Panc1 (cell line): ENCODE measurements around the gene MIPEP. TPM values are rescaled to one million over a fixed set of nuclear protein-coding genes. Genes with fewer than 3 reads are reported as not detected.

Experiments used
- ATAC-seq: fragments of 200-7000 bp; cut with Tn5 transposase; 2 replicates; pipeline ENCODE4 v1.9.1; 2020; ENCODE audit warnings: mild to moderate bottlenecking, moderate library complexity
- BruUV-seq: library from RNA; stranded (reverse); fragments of 400-500 nt; replicated peaks from 2 replicates; lab custom pipeline; 2021; lab: Mats Ljungman, UMichigan
- CTCF ChIA-PET: fragments of 300-600 bp; sonication (Branson Sonifier 250); formaldehyde crosslinking; loops from one replicate; lab custom pipeline; 2022; ENCODE audit warnings: antibody characterized with exemption; lab: Charles Lee
- POLR2A ChIA-PET: fragments of 300-600 bp; sonication (Branson Sonifier 250); formaldehyde crosslinking; loops from one replicate; lab custom pipeline; 2022; ENCODE audit warnings: antibody characterized with exemption; lab: Charles Lee
- DNase-seq: peaks from one replicate; pipeline ENCODE4 v3.0.0-alpha.2; 2010; ENCODE audit warnings: low read depth, low spot score
- H3K27ac ChIP-seq: 2 replicates; pipeline ENCODE4 v1.5.1; 2011; ENCODE audit warnings: mild to moderate bottlenecking, low read length, inconsistent platforms
- H3K27me3 ChIP-seq: fragments of 200-500 bp; sonication (Bioruptor generic); 2 replicates; pipeline ENCODE4 v1.6.0; 2014; ENCODE audit warnings: low read length, inconsistent platforms; ENCODE audit not compliant: control insufficient read depth, insufficient read depth
- H3K36me3 ChIP-seq: fragments of 200-500 bp; sonication (Bioruptor generic); 2 replicates; pipeline ENCODE4 v1.5.1; 2014; ENCODE audit warnings: inconsistent platforms, mild to moderate bottlenecking, low read length, moderate library complexity; ENCODE audit not compliant: control insufficient read depth, insufficient read depth
- H3K4me1 ChIP-seq: 2 replicates; pipeline ENCODE4 v1.5.1; 2011; ENCODE audit warnings: inconsistent platforms, mild to moderate bottlenecking, low read length, moderate library complexity; ENCODE audit not compliant: control insufficient read depth, insufficient read depth
- H3K4me3 ChIP-seq, 2 experiments: 2 replicates each; pipeline ENCODE4 v1.5.1; 2011 to 2012; ENCODE audit warnings: low read depth in 2 of 2, low read length in 2 of 2, mild to moderate bottlenecking in 2 of 2, inconsistent platforms in 1 of 2, moderate library complexity in 1 of 2
- H3K9me3 ChIP-seq: fragments of 200-500 bp; sonication (Bioruptor generic); 2 replicates; pipeline ENCODE4 v1.5.1; 2014; ENCODE audit warnings: low read depth, mild to moderate bottlenecking, inconsistent platforms, low read length, moderate library complexity; ENCODE audit not compliant: control insufficient read depth, insufficient read depth
- POLR2AphosphoS5 ChIP-seq: IDR thresholded peaks from 2 replicates; pipeline ENCODE4 v1.6.1; 2012; ENCODE audit warnings: mild to moderate bottlenecking, low read depth, low read length, moderate library complexity
- REST ChIP-seq, 2 experiments: IDR thresholded peaks; 2 replicates each; pipeline ENCODE4 v1.6.1; 2011 to 2012; ENCODE audit warnings: low read depth in 2 of 2, control low read depth in 1 of 2, low read length in 1 of 2, mild to moderate bottlenecking in 1 of 2, moderate library complexity in 1 of 2; ENCODE audit not compliant: insufficient read depth in 1 of 2
- SIN3A ChIP-seq: IDR thresholded peaks from 2 replicates; pipeline ENCODE4 v1.6.1; 2012; ENCODE audit warnings: low read depth, mild to moderate bottlenecking, low read length, moderate library complexity, borderline replicate concordance; ENCODE audit not compliant: insufficient read depth
- TCF7L2 ChIP-seq: IDR thresholded peaks from 2 replicates; pipeline ENCODE4 v1.6.1; 2011; ENCODE audit warnings: mild to moderate bottlenecking, low read depth, low read length, inconsistent platforms
- in situ Hi-C: cut with HindIII; loops from 2 replicates; pipeline ENCODE4 v1.10.0; 2016; ENCODE audit warnings: low sequenced_read_pairs, low pct_unique_long_range_greater_than_20kb
- intact Hi-C: fragments of 100-400 bp; cut with micrococcal nuclease; formaldehyde crosslinking; loops from one replicate; pipeline ENCODE4 v1.10.0; 2022; ENCODE audit not compliant: unreplicated experiment
- total RNA-seq: library from RNA; stranded (reverse); gene quantifications from one replicate; pipeline ENCODE4 v1.2.1, GENCODE V29; 2021; ENCODE audit not compliant: unreplicated experiment
- TF ChIP-seq, protein P1 (sequence below): fragments of 450-650 bp; IDR thresholded peaks from 2 replicates; pipeline ENCODE4 v1.5.1; 2017; ENCODE audit warnings: mild to moderate bottlenecking

MIPEP gene
- total RNA-seq, 1 experiment from 2014 or later = 13.8 TPM

DNA sequence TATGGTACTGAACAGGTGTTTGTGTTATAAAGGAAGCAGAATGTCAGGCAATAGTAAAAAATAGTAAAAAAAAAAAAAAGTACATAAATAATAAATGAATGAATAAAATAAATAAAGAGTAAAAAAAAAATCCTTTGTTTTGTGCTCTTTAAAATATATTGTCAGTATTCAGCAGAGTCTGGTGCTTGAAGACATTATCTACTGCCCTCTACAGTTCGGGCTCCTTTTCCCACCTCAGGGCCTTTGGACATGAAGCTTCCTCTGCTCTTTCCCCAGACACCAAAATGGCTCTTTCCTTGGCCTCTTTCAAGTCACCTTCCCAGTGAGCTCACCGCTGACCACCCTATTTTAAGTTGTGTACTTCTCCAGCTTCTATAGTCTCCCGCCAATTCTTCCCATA is 181.5 kb downstream of the MIPEP start:
- BruUV-seq = no TSS peak
- Histone ChIP-seq H3K27me3 (no peaks in the 10 kb centered on the region), H3K4me1 (no peaks in the 10 kb centered on the region), H3K27ac (no peak overlapping the region), H3K36me3 (no peaks in the 10 kb centered on the region), H3K4me3 (no peak overlapping the region), H3K9me3 (no peaks in the 10 kb centered on the region)
- TF ChIP-seq, protein P1, sequence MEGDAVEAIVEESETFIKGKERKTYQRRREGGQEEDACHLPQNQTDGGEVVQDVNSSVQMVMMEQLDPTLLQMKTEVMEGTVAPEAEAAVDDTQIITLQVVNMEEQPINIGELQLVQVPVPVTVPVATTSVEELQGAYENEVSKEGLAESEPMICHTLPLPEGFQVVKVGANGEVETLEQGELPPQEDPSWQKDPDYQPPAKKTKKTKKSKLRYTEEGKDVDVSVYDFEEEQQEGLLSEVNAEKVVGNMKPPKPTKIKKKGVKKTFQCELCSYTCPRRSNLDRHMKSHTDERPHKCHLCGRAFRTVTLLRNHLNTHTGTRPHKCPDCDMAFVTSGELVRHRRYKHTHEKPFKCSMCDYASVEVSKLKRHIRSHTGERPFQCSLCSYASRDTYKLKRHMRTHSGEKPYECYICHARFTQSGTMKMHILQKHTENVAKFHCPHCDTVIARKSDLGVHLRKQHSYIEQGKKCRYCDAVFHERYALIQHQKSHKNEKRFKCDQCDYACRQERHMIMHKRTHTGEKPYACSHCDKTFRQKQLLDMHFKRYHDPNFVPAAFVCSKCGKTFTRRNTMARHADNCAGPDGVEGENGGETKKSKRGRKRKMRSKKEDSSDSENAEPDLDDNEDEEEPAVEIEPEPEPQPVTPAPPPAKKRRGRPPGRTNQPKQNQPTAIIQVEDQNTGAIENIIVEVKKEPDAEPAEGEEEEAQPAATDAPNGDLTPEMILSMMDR = peak; percentile 32
- TF ChIP-seq REST (IDR thresholded peaks at IDR 0.05; ENCODE audit: insufficient read depth in 1 of 2, low read depth in 2 of 2, low read length in 1 of 2) = no peak
- DNase-seq (no peak), ATAC-seq (no peak)
- intact Hi-C loops (no loop called here), in situ Hi-C loops (no loop called here)
- POLR2A ChIA-PET = no interaction called here
- CTCF ChIA-PET = interaction anchor here (1.0 kb wide), 1 partner anchor 34 kb away, joined by 4 read pairs; no protein-coding TSS in a partner anchor

DNA sequence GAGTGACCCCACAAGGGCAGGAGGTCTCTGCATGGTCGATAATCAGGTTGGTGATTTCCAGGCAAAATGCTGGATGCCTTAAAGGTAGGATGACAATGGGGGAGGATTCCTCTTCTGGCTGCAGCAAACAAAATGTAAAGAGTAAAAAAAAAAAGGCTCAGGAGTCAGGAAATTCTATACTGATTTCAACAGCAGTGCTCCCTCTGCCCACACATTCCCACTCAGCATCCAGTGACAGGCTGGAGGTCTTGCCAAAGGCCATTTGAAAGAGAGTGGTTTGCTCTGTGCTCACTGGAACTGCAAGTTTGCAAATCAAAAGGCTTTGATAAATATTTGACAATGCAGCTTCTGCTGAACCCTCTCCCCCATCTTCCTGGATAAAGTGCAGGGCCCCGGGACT is 183.6 kb downstream of the MIPEP start:
- intact Hi-C loops (no loop called here), in situ Hi-C loops (no loop called here)
- no peak for TF ChIP-seq REST (IDR thresholded peaks at IDR 0.05; ENCODE audit: insufficient read depth in 1 of 2, low read depth in 2 of 2, low read length in 1 of 2)
- TF ChIP-seq, protein P1 = no peak
- no peak for TF ChIP-seq SIN3A
- TF ChIP-seq TCF7L2 = no peak
- TF ChIP-seq POLR2AphosphoS5 = no peak
- Histone ChIP-seq H3K9me3 (no peaks in the 10 kb centered on the region), H3K27ac (no peak overlapping the region), H3K4me3 (no peak overlapping the region), H3K4me1 (no peaks in the 10 kb centered on the region), H3K27me3 (no peaks in the 10 kb centered on the region), H3K36me3 (no peaks in the 10 kb centered on the region)
- ChIA-PET POLR2A (no interaction called here), CTCF (no interaction called here)
- BruUV-seq = no TSS peak
- DNase-seq = no peak
- ATAC-seq = no peak
